ENCODE results near the gene TRMT61B. TPM values are rescaled to one million over a fixed set of nuclear protein-coding genes. Genes with fewer than 3 reads are reported as not detected.

TRMT61B gene
- total RNA-seq, 1 donor from 2014 or later: 10.1 TPM

DNA sequence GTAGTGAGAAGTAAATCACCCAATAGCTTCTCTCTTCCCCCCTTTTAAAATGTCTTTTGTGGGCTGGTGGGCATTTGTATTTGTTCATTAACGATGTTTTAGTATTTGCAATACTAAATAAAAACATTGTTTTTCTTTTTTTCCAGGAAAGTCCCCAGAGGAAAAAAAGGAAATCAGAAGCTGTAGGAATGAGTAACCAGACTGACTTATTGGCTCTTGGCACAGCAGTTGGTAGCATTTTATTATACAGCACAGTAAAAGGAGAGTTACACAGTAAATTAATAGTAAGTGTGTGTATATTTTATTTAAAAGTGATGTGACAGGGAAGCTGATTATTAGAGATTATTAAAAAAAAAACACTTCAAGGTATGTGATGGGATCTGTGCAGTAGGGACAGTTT, 31.7 kb upstream of the TRMT61B start:
- H3K27ac Mint-ChIP-seq (ENCODE audit: unreplicated experiment): no peak overlapping the region
- peaks cover 67% of the 10 kb centered on the region for H3K4me1 Mint-ChIP-seq (ENCODE audit: low read depth)
- H3K36me3 Mint-ChIP-seq (ENCODE audit: low read depth): peaks cover 15% of the 10 kb centered on the region
- H3K27me3 Mint-ChIP-seq (ENCODE audit: low read depth): no peaks in the 10 kb centered on the region
- H3K9me3 Mint-ChIP-seq (ENCODE audit: low read depth): no peaks in the 10 kb centered on the region
- DNase-seq (ENCODE audit: low spot score): no peak
- TF ChIP-seq, protein P1, sequence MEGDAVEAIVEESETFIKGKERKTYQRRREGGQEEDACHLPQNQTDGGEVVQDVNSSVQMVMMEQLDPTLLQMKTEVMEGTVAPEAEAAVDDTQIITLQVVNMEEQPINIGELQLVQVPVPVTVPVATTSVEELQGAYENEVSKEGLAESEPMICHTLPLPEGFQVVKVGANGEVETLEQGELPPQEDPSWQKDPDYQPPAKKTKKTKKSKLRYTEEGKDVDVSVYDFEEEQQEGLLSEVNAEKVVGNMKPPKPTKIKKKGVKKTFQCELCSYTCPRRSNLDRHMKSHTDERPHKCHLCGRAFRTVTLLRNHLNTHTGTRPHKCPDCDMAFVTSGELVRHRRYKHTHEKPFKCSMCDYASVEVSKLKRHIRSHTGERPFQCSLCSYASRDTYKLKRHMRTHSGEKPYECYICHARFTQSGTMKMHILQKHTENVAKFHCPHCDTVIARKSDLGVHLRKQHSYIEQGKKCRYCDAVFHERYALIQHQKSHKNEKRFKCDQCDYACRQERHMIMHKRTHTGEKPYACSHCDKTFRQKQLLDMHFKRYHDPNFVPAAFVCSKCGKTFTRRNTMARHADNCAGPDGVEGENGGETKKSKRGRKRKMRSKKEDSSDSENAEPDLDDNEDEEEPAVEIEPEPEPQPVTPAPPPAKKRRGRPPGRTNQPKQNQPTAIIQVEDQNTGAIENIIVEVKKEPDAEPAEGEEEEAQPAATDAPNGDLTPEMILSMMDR (IDR thresholded peaks at IDR 0.05): no peak
- H3K4me3 Mint-ChIP-seq (ENCODE audit: unreplicated experiment): no peak overlapping the region

DNA sequence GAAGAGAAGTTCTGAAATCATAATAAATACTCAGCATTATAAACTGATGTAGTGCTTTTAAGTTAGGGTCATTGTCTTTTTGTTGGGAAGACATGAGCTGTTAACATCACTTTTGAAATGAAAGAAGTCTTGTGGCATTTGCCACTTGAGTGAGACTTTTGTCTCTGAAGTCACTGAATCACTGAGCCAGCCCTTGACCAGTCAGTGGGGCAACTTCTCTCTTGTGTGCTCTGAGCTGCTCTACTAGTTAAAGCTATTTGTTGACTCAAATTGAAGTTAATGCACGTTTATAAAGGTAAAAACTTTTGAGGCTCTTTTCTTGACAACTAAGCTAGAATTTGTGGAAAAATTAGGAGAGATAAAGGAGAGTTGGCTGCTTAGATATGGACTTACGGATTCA, 31.1 kb upstream of the TRMT61B start:
- Mint-ChIP-seq H3K36me3 (ENCODE audit: low read depth) (peaks cover 9% of the 10 kb centered on the region), H3K4me1 (ENCODE audit: low read depth) (peaks cover 71% of the 10 kb centered on the region), H3K27me3 (ENCODE audit: low read depth) (no peaks in the 10 kb centered on the region), H3K27ac (ENCODE audit: unreplicated experiment) (no peak overlapping the region), H3K4me3 (ENCODE audit: unreplicated experiment) (no peak overlapping the region), H3K9me3 (ENCODE audit: low read depth) (no peaks in the 10 kb centered on the region)
- DNase-seq (ENCODE audit: low spot score): no peak
- TF ChIP-seq, protein P1 (IDR thresholded peaks at IDR 0.05): no peak

DNA sequence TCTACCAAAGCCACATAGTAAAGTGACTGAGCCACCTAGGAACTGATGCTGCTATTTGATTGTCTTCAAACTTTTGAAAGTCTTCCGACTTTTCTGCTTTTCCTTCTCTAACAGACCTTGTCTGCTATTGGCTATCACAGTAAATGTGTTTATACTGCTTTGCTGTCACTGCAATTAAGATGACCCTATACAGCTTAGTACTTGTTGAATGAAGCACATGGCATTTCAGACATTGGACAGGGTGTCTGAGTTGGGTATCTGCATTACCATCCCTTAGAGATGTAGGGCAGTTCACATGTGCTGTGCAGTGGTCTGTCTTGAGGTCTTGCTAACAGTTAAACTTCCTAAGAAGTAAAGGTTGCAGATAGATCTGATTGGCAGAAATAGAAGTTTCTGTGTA, 27.9 kb upstream of the TRMT61B start:
- DNase-seq (ENCODE audit: low spot score): no peak
- Mint-ChIP-seq H3K36me3 (ENCODE audit: low read depth) (peaks cover 5% of the 10 kb centered on the region), H3K4me1 (ENCODE audit: low read depth) (peaks cover 62% of the 10 kb centered on the region)

DNA sequence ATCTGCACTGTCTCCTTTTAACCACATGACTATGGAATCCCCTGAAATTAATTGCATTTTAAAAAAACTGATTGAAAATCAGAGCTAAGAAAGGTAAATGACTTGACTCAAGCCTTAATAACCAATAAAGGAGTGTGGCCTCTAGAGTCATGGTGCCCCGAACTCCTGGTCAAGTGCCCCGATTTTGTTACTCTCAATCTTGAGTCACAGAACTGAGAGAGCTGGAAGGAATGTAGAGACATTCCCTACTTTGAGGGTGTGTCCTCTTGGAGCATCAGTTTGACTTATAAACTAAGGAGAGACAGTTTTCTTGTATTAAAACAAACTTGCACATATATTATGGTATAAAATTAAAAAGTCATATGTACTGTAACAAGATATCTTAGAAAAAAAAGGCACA, 26.8 kb upstream of the TRMT61B start:
- DNase-seq (ENCODE audit: low spot score): no peak
- Mint-ChIP-seq H3K27me3 (ENCODE audit: low read depth) (no peaks in the 10 kb centered on the region), H3K9me3 (ENCODE audit: low read depth) (no peaks in the 10 kb centered on the region), H3K36me3 (ENCODE audit: low read depth) (no peaks in the 10 kb centered on the region), H3K4me3 (ENCODE audit: unreplicated experiment) (peak overlapping the region; percentile 38), H3K4me1 (ENCODE audit: low read depth) (peaks cover 59% of the 10 kb centered on the region), H3K27ac (ENCODE audit: unreplicated experiment) (peak overlapping the region; percentile 50)
- TF ChIP-seq, protein P1 (IDR thresholded peaks at IDR 0.05): no peak

More for the DNA sequence above, 27.9 kb upstream of the TRMT61B start:
- H3K27ac Mint-ChIP-seq (ENCODE audit: unreplicated experiment): no peak overlapping the region
- H3K27me3 Mint-ChIP-seq (ENCODE audit: low read depth): no peaks in the 10 kb centered on the region
- no peaks in the 10 kb centered on the region for H3K9me3 Mint-ChIP-seq (ENCODE audit: low read depth)
- TF ChIP-seq, protein P1 (IDR thresholded peaks at IDR 0.05): no peak
- no peak overlapping the region for H3K4me3 Mint-ChIP-seq (ENCODE audit: unreplicated experiment)

DNA sequence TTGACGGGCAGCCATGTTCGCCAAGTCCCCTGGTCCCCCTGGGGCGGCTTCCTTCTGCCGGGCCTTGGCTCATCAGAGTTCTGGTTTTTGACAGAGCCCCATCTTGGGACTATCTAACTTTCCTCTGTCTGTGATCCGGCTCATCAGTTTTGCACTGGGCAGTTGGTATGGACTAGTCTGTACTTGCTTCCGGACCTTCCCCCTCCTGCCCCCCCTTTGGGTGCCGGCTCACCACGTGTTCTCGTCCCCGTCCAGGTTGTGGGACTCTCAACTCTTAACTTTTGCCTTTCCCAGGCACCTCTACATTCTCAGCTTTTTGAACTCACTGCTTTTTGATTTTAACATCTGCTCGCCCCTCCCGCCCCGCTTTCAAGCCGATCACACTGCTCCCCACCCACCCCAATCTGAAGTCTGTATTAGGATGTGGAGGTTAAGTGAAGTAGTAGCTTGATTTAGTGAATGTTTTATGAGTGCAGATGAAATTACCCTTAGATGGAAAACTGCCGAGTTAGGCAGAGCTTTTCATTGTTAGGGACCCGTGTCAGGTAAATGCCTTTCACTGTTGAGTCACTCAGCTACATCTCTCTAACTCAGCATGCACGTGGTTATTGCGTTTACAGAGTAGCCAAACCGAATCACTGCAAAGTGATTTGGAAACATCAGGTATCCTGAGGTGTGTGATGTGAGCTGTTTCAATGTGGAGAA, 25.2 kb upstream of the TRMT61B start:
- Mint-ChIP-seq H3K27me3 (ENCODE audit: low read depth) (no peaks in the 10 kb centered on the region), H3K4me3 (ENCODE audit: unreplicated experiment) (peak overlapping the region; percentile 88), H3K4me1 (ENCODE audit: low read depth) (peaks cover 43% of the 10 kb centered on the region), H3K27ac (ENCODE audit: unreplicated experiment) (peak overlapping the region; percentile 79), H3K36me3 (ENCODE audit: low read depth) (no peaks in the 10 kb centered on the region), H3K9me3 (ENCODE audit: low read depth) (no peaks in the 10 kb centered on the region)
- DNase-seq (ENCODE audit: low spot score): no peak
- TF ChIP-seq, protein P1 (IDR thresholded peaks at IDR 0.05): no peak
